Panc1 (cell line): Measurements from ENCODE around the gene TOX3. TPM values are rescaled to one million over a fixed set of nuclear protein-coding genes. Genes with fewer than 3 reads are reported as not detected.

ENCODE experiments used
- ATAC-seq: fragments of 200-7000 bp; cut with Tn5 transposase; 2 replicates; pipeline ENCODE4 v1.9.1; 2020; ENCODE audit warnings: mild to moderate bottlenecking, moderate library complexity
- BruUV-seq: library from RNA; stranded (reverse); fragments of 400-500 nt; replicated peaks from 2 replicates; lab custom pipeline; 2021; lab: Mats Ljungman, UMichigan
- CTCF ChIA-PET: fragments of 300-600 bp; sonication (Branson Sonifier 250); formaldehyde crosslinking; loops from one replicate; lab custom pipeline; 2022; ENCODE audit warnings: antibody characterized with exemption; lab: Charles Lee
- POLR2A ChIA-PET: fragments of 300-600 bp; sonication (Branson Sonifier 250); formaldehyde crosslinking; loops from one replicate; lab custom pipeline; 2022; ENCODE audit warnings: antibody characterized with exemption; lab: Charles Lee
- DNase-seq: peaks from one replicate; pipeline ENCODE4 v3.0.0-alpha.2; 2010; ENCODE audit warnings: low read depth, low spot score
- H3K27ac ChIP-seq: 2 replicates; pipeline ENCODE4 v1.5.1; 2011; ENCODE audit warnings: mild to moderate bottlenecking, low read length, inconsistent platforms
- H3K27me3 ChIP-seq: fragments of 200-500 bp; sonication (Bioruptor generic); 2 replicates; pipeline ENCODE4 v1.6.0; 2014; ENCODE audit warnings: low read length, inconsistent platforms; ENCODE audit not compliant: control insufficient read depth, insufficient read depth
- H3K36me3 ChIP-seq: fragments of 200-500 bp; sonication (Bioruptor generic); 2 replicates; pipeline ENCODE4 v1.5.1; 2014; ENCODE audit warnings: inconsistent platforms, mild to moderate bottlenecking, low read length, moderate library complexity; ENCODE audit not compliant: control insufficient read depth, insufficient read depth
- H3K4me1 ChIP-seq: 2 replicates; pipeline ENCODE4 v1.5.1; 2011; ENCODE audit warnings: inconsistent platforms, mild to moderate bottlenecking, low read length, moderate library complexity; ENCODE audit not compliant: control insufficient read depth, insufficient read depth
- H3K4me3 ChIP-seq, 2 experiments: 2 replicates each; pipeline ENCODE4 v1.5.1; 2011 to 2012; ENCODE audit warnings: low read depth in 2 of 2, low read length in 2 of 2, mild to moderate bottlenecking in 2 of 2, inconsistent platforms in 1 of 2, moderate library complexity in 1 of 2
- H3K9me3 ChIP-seq: fragments of 200-500 bp; sonication (Bioruptor generic); 2 replicates; pipeline ENCODE4 v1.5.1; 2014; ENCODE audit warnings: low read depth, mild to moderate bottlenecking, inconsistent platforms, low read length, moderate library complexity; ENCODE audit not compliant: control insufficient read depth, insufficient read depth
- POLR2AphosphoS5 ChIP-seq: IDR thresholded peaks from 2 replicates; pipeline ENCODE4 v1.6.1; 2012; ENCODE audit warnings: mild to moderate bottlenecking, low read depth, low read length, moderate library complexity
- SIN3A ChIP-seq: IDR thresholded peaks from 2 replicates; pipeline ENCODE4 v1.6.1; 2012; ENCODE audit warnings: low read depth, mild to moderate bottlenecking, low read length, moderate library complexity, borderline replicate concordance; ENCODE audit not compliant: insufficient read depth
- TCF7L2 ChIP-seq: IDR thresholded peaks from 2 replicates; pipeline ENCODE4 v1.6.1; 2011; ENCODE audit warnings: mild to moderate bottlenecking, low read depth, low read length, inconsistent platforms
- in situ Hi-C: cut with HindIII; loops from 2 replicates; pipeline ENCODE4 v1.10.0; 2016; ENCODE audit warnings: low sequenced_read_pairs, low pct_unique_long_range_greater_than_20kb
- intact Hi-C: fragments of 100-400 bp; cut with micrococcal nuclease; formaldehyde crosslinking; loops from one replicate; pipeline ENCODE4 v1.10.0; 2022; ENCODE audit not compliant: unreplicated experiment
- total RNA-seq: library from RNA; stranded (reverse); gene quantifications from one replicate; pipeline ENCODE4 v1.2.1, GENCODE V29; 2021; ENCODE audit not compliant: unreplicated experiment
- TF ChIP-seq, protein P1 (sequence below): fragments of 450-650 bp; IDR thresholded peaks from 2 replicates; pipeline ENCODE4 v1.5.1; 2017; ENCODE audit warnings: mild to moderate bottlenecking
- TF ChIP-seq, protein P2 (sequence below), 2 experiments: IDR thresholded peaks; 2 replicates each; pipeline ENCODE4 v1.6.1; 2011 to 2012; ENCODE audit warnings: low read depth in 2 of 2, control low read depth in 1 of 2, low read length in 1 of 2, mild to moderate bottlenecking in 1 of 2, moderate library complexity in 1 of 2; ENCODE audit not compliant: insufficient read depth in 1 of 2

The TOX3 gene
- total RNA-seq, 1 experiment from 2014 or later = 3.4 TPM

DNA sequence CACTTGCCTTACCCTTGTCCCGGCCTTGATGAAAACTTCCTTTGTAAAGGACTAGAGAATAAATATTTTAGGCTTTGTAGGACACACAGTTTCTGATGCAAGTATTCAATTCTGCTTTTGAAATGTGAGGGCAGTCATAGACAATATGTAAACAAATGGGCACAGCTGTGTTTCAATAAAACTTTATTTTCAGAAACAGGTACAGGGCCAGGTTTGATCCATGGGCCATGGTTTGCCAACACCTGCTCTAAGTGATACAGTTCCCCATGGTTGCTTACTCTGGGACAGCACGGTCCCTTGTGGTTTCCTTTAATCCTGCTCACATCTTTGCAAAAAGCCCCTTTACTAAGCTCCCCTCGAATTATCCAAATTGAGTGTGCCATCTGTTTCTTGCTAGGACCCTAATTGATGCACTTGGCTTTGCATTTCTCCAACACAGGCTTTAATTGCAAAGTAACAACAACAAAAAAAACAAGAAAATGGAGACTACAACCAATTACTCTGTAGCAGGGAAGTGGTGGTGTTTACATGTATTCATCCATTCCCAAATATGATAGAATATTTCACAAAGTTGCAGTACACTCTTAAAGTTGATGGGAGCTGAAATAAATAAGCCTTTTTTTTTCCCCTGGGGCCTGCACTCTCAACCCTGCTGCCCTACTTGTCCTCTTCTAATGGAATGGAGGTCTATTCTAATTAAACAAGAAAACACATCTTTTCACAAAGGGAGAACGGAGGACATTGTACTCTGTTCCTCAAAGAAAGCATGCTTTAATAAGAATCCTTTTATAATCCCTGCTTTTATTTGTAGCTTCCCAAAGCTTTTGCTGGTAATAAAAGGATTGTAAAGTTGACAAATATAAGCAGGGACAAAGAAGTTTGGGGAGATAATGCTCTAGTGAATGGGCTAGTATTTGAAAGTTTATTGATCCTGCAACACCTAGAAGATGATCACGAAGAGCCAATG lies 37.7 kb upstream of the TOX3 start:
- Histone ChIP-seq H3K9me3 (no peaks in the 10 kb centered on the region), H3K4me3 (no peak overlapping the region), H3K27me3 (no peaks in the 10 kb centered on the region), H3K4me1 (no peaks in the 10 kb centered on the region), H3K36me3 (no peaks in the 10 kb centered on the region), H3K27ac (no peak overlapping the region)
- no peak for ATAC-seq
- in situ Hi-C loops = no loop called here
- POLR2A ChIA-PET = no interaction called here
- intact Hi-C loops = no loop called here
- BruUV-seq = no TSS peak
- no peak for DNase-seq
- CTCF ChIA-PET = no interaction called here
- TF ChIP-seq, protein P1, sequence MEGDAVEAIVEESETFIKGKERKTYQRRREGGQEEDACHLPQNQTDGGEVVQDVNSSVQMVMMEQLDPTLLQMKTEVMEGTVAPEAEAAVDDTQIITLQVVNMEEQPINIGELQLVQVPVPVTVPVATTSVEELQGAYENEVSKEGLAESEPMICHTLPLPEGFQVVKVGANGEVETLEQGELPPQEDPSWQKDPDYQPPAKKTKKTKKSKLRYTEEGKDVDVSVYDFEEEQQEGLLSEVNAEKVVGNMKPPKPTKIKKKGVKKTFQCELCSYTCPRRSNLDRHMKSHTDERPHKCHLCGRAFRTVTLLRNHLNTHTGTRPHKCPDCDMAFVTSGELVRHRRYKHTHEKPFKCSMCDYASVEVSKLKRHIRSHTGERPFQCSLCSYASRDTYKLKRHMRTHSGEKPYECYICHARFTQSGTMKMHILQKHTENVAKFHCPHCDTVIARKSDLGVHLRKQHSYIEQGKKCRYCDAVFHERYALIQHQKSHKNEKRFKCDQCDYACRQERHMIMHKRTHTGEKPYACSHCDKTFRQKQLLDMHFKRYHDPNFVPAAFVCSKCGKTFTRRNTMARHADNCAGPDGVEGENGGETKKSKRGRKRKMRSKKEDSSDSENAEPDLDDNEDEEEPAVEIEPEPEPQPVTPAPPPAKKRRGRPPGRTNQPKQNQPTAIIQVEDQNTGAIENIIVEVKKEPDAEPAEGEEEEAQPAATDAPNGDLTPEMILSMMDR = no peak
- TF ChIP-seq, protein P2, sequence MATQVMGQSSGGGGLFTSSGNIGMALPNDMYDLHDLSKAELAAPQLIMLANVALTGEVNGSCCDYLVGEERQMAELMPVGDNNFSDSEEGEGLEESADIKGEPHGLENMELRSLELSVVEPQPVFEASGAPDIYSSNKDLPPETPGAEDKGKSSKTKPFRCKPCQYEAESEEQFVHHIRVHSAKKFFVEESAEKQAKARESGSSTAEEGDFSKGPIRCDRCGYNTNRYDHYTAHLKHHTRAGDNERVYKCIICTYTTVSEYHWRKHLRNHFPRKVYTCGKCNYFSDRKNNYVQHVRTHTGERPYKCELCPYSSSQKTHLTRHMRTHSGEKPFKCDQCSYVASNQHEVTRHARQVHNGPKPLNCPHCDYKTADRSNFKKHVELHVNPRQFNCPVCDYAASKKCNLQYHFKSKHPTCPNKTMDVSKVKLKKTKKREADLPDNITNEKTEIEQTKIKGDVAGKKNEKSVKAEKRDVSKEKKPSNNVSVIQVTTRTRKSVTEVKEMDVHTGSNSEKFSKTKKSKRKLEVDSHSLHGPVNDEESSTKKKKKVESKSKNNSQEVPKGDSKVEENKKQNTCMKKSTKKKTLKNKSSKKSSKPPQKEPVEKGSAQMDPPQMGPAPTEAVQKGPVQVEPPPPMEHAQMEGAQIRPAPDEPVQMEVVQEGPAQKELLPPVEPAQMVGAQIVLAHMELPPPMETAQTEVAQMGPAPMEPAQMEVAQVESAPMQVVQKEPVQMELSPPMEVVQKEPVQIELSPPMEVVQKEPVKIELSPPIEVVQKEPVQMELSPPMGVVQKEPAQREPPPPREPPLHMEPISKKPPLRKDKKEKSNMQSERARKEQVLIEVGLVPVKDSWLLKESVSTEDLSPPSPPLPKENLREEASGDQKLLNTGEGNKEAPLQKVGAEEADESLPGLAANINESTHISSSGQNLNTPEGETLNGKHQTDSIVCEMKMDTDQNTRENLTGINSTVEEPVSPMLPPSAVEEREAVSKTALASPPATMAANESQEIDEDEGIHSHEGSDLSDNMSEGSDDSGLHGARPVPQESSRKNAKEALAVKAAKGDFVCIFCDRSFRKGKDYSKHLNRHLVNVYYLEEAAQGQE (IDR thresholded peaks at IDR 0.05; ENCODE audit: insufficient read depth in 1 of 2, low read depth in 2 of 2, low read length in 1 of 2) = no peak
- TF ChIP-seq POLR2AphosphoS5 (no peak), SIN3A (no peak), TCF7L2 (no peak)

DNA sequence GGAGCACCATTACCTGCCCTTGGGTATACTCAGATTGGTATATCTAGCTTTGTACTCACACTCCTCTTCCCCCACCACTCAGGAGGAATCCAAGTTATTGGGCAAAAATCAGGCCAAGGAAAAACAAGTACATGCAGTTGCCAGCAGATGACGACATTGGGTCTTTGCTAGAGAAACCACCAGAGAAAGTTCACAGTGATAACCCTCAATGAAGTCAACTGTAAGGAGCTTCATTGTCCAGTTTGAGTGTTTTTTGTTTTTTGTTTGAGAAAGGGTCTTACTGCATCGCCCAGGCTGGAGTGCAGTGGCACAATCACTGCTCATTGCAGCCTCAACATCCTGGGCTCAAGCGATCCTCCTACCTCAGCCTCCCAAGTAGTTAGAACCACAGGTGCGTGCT lies 34.6 kb upstream of the TOX3 start:
- Histone ChIP-seq H3K27me3 (no peaks in the 10 kb centered on the region), H3K4me1 (no peaks in the 10 kb centered on the region), H3K9me3 (no peaks in the 10 kb centered on the region), H3K27ac (no peak overlapping the region), H3K36me3 (no peaks in the 10 kb centered on the region), H3K4me3 (no peak overlapping the region)
- in situ Hi-C loops = no loop called here
- no peak for DNase-seq
- no peak for ATAC-seq
- ChIA-PET CTCF (no interaction called here), POLR2A (no interaction called here)
- no peak for TF ChIP-seq TCF7L2
- TF ChIP-seq, protein P1 = peak; percentile 22; the same call in 1 of the 2 replicates
- no TSS peak for BruUV-seq
- intact Hi-C loops = no loop called here
